Loucy (cell line): ENCODE measurements around the gene KLHL6.

Experiments
- H2AFZ ChIP-seq: fragments of 200-600 bp; sonication (generic); 2 replicates; pipeline ENCODE4 v1.6.0; 2016; ENCODE audit warnings: antibody characterized with exemption, mild to moderate bottlenecking, low read length, moderate library complexity
- H3F3A ChIP-seq: fragments of 200-600 bp; 2 replicates; pipeline ENCODE4 v1.6.0; 2016; ENCODE audit warnings: antibody characterized with exemption, low read depth, mild to moderate bottlenecking
- H3K27me3 ChIP-seq: fragments of 200-600 bp; sonication (generic); 2 replicates; pipeline ENCODE4 v1.6.1; 2014; ENCODE audit warnings: low read length, mild to moderate bottlenecking; ENCODE audit not compliant: insufficient read depth, poor library complexity, severe bottlenecking
- H3K36me3 ChIP-seq: fragments of 200-600 bp; sonication (generic); 2 replicates; pipeline ENCODE4 v1.6.1; 2016; ENCODE audit warnings: low read length; ENCODE audit not compliant: insufficient read depth
- H3K4me1 ChIP-seq: fragments of 200-600 bp; sonication (generic); 2 replicates; pipeline ENCODE4 v1.5.1; 2014; ENCODE audit warnings: low read length, mild to moderate bottlenecking; ENCODE audit not compliant: insufficient read depth, poor library complexity, severe bottlenecking
- H3K4me2 ChIP-seq: fragments of 200-600 bp; sonication (generic); 2 replicates; pipeline ENCODE4 v1.6.0; 2014; ENCODE audit warnings: antibody characterized with exemption, low read length, low read depth, mild to moderate bottlenecking; ENCODE audit not compliant: poor library complexity, severe bottlenecking
- H3K4me3 ChIP-seq: fragments of 200-600 bp; sonication (generic); 2 replicates; pipeline ENCODE4 v1.5.1; 2014; ENCODE audit warnings: low read length, mild to moderate bottlenecking, mixed read lengths; ENCODE audit not compliant: poor library complexity, severe bottlenecking
- H3K79me2 ChIP-seq: fragments of 200-600 bp; sonication (generic); 2 replicates; pipeline ENCODE4 v1.6.1; 2014; ENCODE audit warnings: low read length; ENCODE audit not compliant: insufficient read depth
- H3K9ac ChIP-seq: fragments of 200-600 bp; sonication (generic); 2 replicates; pipeline ENCODE4 v1.6.0; 2014; ENCODE audit warnings: mild to moderate bottlenecking, low read depth, low read length, moderate library complexity; ENCODE audit not compliant: poor library complexity, severe bottlenecking
- H3K9me2 ChIP-seq: fragments of 200-600 bp; sonication (generic); replicated peaks from 2 replicates; pipeline ENCODE4 v1.6.1; 2016; ENCODE audit warnings: low read depth, low read length, mixed read lengths
- H3K9me3 ChIP-seq: fragments of 200-600 bp; sonication (generic); 2 replicates; pipeline ENCODE4 v1.6.1; 2014; ENCODE audit warnings: mild to moderate bottlenecking, antibody characterized with exemption, low read length, low read depth; ENCODE audit not compliant: insufficient read depth
- H4K20me1 ChIP-seq: fragments of 200-600 bp; sonication (generic); 2 replicates; pipeline ENCODE4 v1.6.0; 2014; ENCODE audit warnings: antibody characterized with exemption, low read length, mild to moderate bottlenecking; ENCODE audit not compliant: insufficient read depth, poor library complexity, severe bottlenecking
- EZH2phosphoT487 ChIP-seq: fragments of 200-600 bp; IDR thresholded peaks from 2 replicates; pipeline ENCODE4 v1.6.1; 2018; ENCODE audit warnings: antibody characterized with exemption, mild to moderate bottlenecking, moderate library complexity, borderline replicate concordance
- TF ChIP-seq, protein P1 (sequence below): fragments of 200-600 bp; sonication (generic); conservative IDR thresholded peaks from 2 replicates; pipeline ENCODE4 v1.5.1; 2014; ENCODE audit warnings: mild to moderate bottlenecking, antibody characterized with exemption, low read length

KLHL6 gene

DNA sequence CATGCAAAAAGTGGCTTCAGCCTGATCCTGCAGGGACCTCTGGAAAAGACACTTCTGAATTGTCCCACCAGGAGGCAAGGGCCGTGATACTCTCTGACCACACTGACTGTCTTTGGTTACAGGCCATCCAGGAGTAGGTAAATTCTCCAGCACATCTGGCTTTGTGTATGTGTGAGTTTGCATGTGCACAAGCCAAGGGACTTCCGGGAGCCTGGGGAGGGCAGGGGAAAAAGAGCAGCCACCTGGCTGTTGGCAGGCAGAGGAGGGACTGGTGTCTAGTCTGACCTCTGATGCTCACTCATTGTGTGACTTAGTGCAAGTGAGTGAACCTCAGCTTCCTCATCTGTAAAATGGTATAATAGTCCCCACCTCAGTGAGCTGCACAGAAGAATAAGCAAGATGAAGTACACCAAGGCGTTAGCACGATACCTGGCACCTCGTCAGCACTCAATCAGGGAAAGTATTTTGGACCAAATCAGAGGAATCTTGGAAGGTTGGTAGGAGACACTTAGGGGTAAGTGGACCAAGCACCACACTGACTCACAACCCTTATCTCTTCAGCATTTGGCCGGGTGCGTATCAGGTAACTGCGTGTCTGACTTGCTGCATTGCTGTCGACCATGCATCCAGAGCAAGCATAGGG, 19.1 kb downstream of the KLHL6 start:
- Histone ChIP-seq H3K27me3 (no peaks in the 10 kb centered on the region), H3K9ac (no peak overlapping the region), H3K79me2 (peaks cover 95% of the 10 kb centered on the region), H3K4me3 (no peak overlapping the region), H3F3A (no peaks in the 10 kb centered on the region), H3K4me1 (peaks cover 24% of the 10 kb centered on the region), H4K20me1 (peaks cover 43% of the 10 kb centered on the region), H3K9me3 (no peaks in the 10 kb centered on the region), H3K4me2 (no peak overlapping the region), H3K9me2 (no peaks in the 10 kb centered on the region), H3K36me3 (peaks cover 11% of the 10 kb centered on the region; the same call in 1 of the 2 replicates), H2AFZ (no peak overlapping the region)
- no peak for TF ChIP-seq EZH2phosphoT487
- TF ChIP-seq, protein P1, sequence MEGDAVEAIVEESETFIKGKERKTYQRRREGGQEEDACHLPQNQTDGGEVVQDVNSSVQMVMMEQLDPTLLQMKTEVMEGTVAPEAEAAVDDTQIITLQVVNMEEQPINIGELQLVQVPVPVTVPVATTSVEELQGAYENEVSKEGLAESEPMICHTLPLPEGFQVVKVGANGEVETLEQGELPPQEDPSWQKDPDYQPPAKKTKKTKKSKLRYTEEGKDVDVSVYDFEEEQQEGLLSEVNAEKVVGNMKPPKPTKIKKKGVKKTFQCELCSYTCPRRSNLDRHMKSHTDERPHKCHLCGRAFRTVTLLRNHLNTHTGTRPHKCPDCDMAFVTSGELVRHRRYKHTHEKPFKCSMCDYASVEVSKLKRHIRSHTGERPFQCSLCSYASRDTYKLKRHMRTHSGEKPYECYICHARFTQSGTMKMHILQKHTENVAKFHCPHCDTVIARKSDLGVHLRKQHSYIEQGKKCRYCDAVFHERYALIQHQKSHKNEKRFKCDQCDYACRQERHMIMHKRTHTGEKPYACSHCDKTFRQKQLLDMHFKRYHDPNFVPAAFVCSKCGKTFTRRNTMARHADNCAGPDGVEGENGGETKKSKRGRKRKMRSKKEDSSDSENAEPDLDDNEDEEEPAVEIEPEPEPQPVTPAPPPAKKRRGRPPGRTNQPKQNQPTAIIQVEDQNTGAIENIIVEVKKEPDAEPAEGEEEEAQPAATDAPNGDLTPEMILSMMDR, result no peak

DNA sequence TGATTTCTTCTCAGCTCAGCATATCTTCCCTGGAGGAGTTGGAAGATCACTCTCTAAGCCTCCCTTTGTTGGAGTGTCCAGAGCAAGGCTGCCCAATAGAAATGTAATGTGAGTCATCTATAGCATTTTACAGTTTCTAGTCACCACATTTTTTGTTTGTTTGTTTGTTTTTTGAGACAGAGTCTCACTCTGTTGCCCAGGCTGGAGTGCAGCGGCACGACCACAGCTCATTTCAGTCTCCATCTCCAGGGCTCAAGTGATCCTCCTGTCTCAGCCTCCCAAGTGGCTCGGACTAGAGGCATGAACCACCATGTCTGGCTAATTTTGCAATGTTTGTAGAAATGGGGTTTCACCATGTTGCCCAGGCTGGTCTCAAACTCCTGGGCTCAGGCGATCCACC, 21.3 kb downstream of the KLHL6 start:
- peaks cover 11% of the 10 kb centered on the region for H3K4me1 ChIP-seq
- no peak overlapping the region for H3K4me3 ChIP-seq
- H3F3A ChIP-seq, result no peaks in the 10 kb centered on the region
- H4K20me1 ChIP-seq, result peaks cover 24% of the 10 kb centered on the region
- H3K9me3 ChIP-seq, result no peaks in the 10 kb centered on the region
- H3K4me2 ChIP-seq, result no peak overlapping the region
- no peaks in the 10 kb centered on the region for H3K27me3 ChIP-seq
- no peaks in the 10 kb centered on the region for H3K9me2 ChIP-seq
- H3K9ac ChIP-seq, result no peak overlapping the region
- peaks cover 86% of the 10 kb centered on the region for H3K79me2 ChIP-seq
- peaks cover 11% of the 10 kb centered on the region; the same call in 1 of the 2 replicates for H3K36me3 ChIP-seq
- no peak overlapping the region for H2AFZ ChIP-seq
- no peak for TF ChIP-seq EZH2phosphoT487

DNA sequence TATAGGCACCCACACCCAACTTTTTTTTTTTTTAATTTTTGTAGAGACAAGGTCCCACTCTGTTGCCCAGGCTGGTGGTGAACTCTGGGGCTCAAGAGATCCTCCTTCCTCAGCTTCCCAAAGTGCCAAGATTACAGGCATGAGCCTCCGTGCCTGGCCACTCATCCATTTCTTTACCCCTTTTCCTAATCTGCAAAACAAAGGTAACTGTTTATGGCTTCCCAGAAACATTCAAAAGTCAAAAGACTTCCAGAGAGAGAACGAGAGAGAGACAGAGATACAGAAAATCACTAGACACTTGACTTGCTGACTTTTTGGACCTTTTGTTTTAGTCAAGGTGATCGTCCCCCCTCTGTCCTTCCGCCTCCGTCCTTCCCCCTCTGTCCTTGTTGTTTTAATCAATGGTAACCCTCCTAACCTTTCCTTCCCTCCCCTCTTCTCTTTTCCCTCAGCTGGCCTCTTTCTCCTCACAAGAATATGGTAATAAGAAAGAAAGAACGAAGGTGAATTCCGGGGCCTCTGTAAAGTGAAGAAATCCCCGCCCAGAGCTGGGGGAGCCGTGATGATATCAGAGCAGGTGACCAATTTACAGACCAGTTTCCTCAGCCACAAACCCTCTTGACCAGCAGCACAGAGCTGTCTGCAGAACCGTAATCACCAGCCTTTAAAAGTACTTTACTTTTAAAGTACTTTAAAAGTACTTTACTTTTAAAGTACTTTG, 21.9 kb downstream of the KLHL6 start:
- Histone ChIP-seq H2AFZ (no peak overlapping the region), H3K9me2 (no peaks in the 10 kb centered on the region), H3K36me3 (peaks cover 12% of the 10 kb centered on the region; the same call in 1 of the 2 replicates), H3K27me3 (no peaks in the 10 kb centered on the region), H3K4me3 (no peak overlapping the region), H3K9me3 (no peaks in the 10 kb centered on the region), H3K79me2 (peaks cover 86% of the 10 kb centered on the region), H4K20me1 (peaks cover 19% of the 10 kb centered on the region), H3K9ac (no peak overlapping the region), H3F3A (no peaks in the 10 kb centered on the region), H3K4me2 (no peak overlapping the region), H3K4me1 (peaks cover 6% of the 10 kb centered on the region)
- no peak for TF ChIP-seq EZH2phosphoT487

DNA sequence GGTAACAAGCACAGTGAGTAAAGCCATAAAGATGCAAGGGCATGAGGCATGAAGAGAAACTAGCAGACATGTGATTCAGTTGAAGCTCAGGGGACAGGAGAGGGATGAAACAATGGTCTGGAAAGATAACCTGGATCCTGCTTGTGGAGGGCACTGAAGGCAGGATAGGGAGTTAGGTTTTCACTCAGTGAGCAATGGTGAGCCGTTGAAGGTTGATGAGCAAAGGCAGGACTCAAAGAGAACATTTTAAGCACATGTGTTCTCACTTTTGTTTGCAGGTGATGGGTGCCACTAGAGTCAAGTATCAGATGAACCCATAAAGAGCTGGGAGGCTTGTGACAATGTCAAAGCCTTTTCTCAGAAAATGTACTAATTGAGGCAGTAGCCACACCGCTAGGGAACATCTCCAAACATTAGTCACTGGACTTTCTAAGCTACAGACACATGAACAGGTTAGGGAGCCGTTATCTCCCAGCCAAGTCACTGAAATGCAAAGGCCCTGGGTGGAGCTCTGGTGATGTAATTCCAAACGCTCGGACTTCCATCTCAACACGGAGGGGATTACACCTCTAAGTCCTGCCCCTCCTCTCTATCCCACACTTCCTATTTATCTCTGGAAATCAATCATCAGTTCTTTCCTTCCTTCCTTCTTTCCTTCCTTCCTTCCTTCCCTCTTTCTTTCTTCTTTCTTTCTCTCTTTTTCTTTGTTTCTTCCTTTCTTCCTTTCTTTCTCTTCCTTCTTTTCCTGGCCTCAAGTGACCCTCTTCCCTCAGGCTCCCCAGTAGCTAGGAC, 22.7 kb downstream of the KLHL6 start:
- H3K9me2 ChIP-seq, result no peaks in the 10 kb centered on the region
- H3K4me2 ChIP-seq, result no peak overlapping the region
- no peaks in the 10 kb centered on the region for H3F3A ChIP-seq
- no peaks in the 10 kb centered on the region for H3K27me3 ChIP-seq
- peaks cover 20% of the 10 kb centered on the region; the same call in 1 of the 2 replicates for H3K36me3 ChIP-seq
- no peak overlapping the region for H3K4me3 ChIP-seq
- no peak overlapping the region for H3K9ac ChIP-seq
- H3K4me1 ChIP-seq, result peaks cover 3% of the 10 kb centered on the region
- H3K9me3 ChIP-seq, result no peaks in the 10 kb centered on the region
- TF ChIP-seq, protein P1, result no peak
- TF ChIP-seq EZH2phosphoT487, result no peak
- peaks cover 12% of the 10 kb centered on the region for H4K20me1 ChIP-seq
- H2AFZ ChIP-seq, result no peak overlapping the region
- H3K79me2 ChIP-seq, result peaks cover 86% of the 10 kb centered on the region
